H1 (cell line): Measurements from ENCODE around the gene LAX1. TPM values are rescaled to one million over a fixed set of nuclear protein-coding genes. Genes with fewer than 3 reads are reported as not detected.

Source experiments
- CTCF ChIA-PET: fragments of 300-600 bp; sonication (Branson Sonifier 250); formaldehyde crosslinking; loops from one replicate; lab custom pipeline; 2021; ENCODE audit not compliant: partially characterized antibody; lab: Charles Lee
- POLR2A ChIA-PET: fragments of 300-600 bp; sonication (Branson Sonifier 250); formaldehyde crosslinking; loops from one replicate; lab custom pipeline; 2021; ENCODE audit warnings: inconsistent platforms; ENCODE audit not compliant: partially characterized antibody; lab: Charles Lee
- DNase-seq, 2 experiments: peaks; one replicate each; pipeline versions ENCODE4 v3.0.0 to v3.0.0-alpha.2; 2010 to 2022; ENCODE audit warnings: low spot score in 2 of 2, low read depth in 1 of 2, mixed read lengths in 1 of 2
- FAIRE-seq: peaks from 2 replicates; lab custom pipeline; 2011; peaks lifted over from hg19 to GRCh38; lab: Jason Lieb, UNC
- H2AFZ ChIP-seq: 2 replicates; pipeline ENCODE4 v1.8.1; 2012; ENCODE audit warnings: low read length, inconsistent platforms
- H2AK5ac ChIP-seq: 2 replicates; pipeline ENCODE4 v1.6.1; 2013; ENCODE audit warnings: low read depth, low read length
- H2BK120ac ChIP-seq: replicated peaks from 2 replicates; pipeline ENCODE3; 2013; ENCODE audit warnings: low read depth, low read length, inconsistent platforms
- H2BK12ac ChIP-seq: 2 replicates; pipeline ENCODE4 v1.6.1; 2013; ENCODE audit warnings: low read depth, low read length
- H2BK15ac ChIP-seq: 2 replicates; pipeline ENCODE4 v1.6.1; 2013; ENCODE audit warnings: low read length
- H2BK20ac ChIP-seq: 2 replicates; pipeline ENCODE4 v1.6.1; 2013; ENCODE audit warnings: low read length
- H2BK5ac ChIP-seq: 2 replicates; pipeline ENCODE4 v1.6.1; 2013; ENCODE audit warnings: low read depth, low read length
- H3K14ac ChIP-seq: 2 replicates; pipeline ENCODE4 v1.6.1; 2013; ENCODE audit warnings: inconsistent platforms; ENCODE audit not compliant: insufficient read length
- H3K18ac ChIP-seq: 2 replicates; pipeline ENCODE4 v1.6.1; 2013; ENCODE audit warnings: low read length; ENCODE audit errors: extremely low read depth
- H3K23ac ChIP-seq: 2 replicates; pipeline ENCODE4 v1.6.1; 2013; ENCODE audit warnings: inconsistent platforms; ENCODE audit not compliant: insufficient read length
- H3K23me2 ChIP-seq: 2 replicates; pipeline ENCODE4 v1.6.1; 2013; ENCODE audit warnings: low read depth, low read length
- H3K27ac ChIP-seq: 2 replicates; pipeline ENCODE4 v1.6.1; 2011; ENCODE audit warnings: low read depth, low read length, inconsistent platforms
- H3K27me3 ChIP-seq, 4 experiments: replicated peaks in 1 of 4; 1 replicate in 1 of 4; 2 replicates in 3 of 4; pipeline versions ENCODE4 v1.6.1 to v1.8.1; 2011 to 2013; ENCODE audit warnings: low read length in 3 of 4, mild to moderate bottlenecking in 3 of 4, inconsistent platforms in 2 of 4, mixed read lengths in 2 of 4, moderate library complexity in 1 of 4; ENCODE audit not compliant: control insufficient read depth in 3 of 4, insufficient read depth in 3 of 4; ENCODE audit errors: extremely low read depth in 1 of 4
- H3K36me3 ChIP-seq, 4 experiments: 2 replicates each; pipeline versions ENCODE4 v1.6.1 to v1.8.1; 2011 to 2013; ENCODE audit warnings: mild to moderate bottlenecking in 4 of 4, low read length in 3 of 4, moderate library complexity in 2 of 4, control low read depth in 1 of 4, inconsistent platforms in 1 of 4; ENCODE audit not compliant: insufficient read depth in 4 of 4, control insufficient read depth in 2 of 4
- H3K4ac ChIP-seq: replicated peaks from 2 replicates; pipeline ENCODE3; 2013; ENCODE audit warnings: low read length, low read depth, mixed read lengths, inconsistent platforms; ENCODE audit not compliant: insufficient read length
- H3K4me1 ChIP-seq, 4 experiments: replicated peaks in 1 of 4; 1 replicate in 1 of 4; 2 replicates in 3 of 4; pipeline versions ENCODE4 v1.6.1 to v1.8.1; 2011 to 2013; ENCODE audit warnings: low read length in 3 of 4, inconsistent platforms in 2 of 4, mixed read lengths in 1 of 4; ENCODE audit not compliant: insufficient read depth in 4 of 4, control insufficient read depth in 3 of 4
- H3K4me2 ChIP-seq, 2 experiments: 2 replicates each; pipeline versions ENCODE4 v1.6.1 to v1.8.1; 2011 to 2013; ENCODE audit warnings: low read depth in 2 of 2, low read length in 2 of 2, control low read depth in 1 of 2, inconsistent platforms in 1 of 2, mild to moderate bottlenecking in 1 of 2; ENCODE audit not compliant: insufficient read depth in 1 of 2
- H3K4me3 ChIP-seq, 4 experiments: fragments of 200-600, 300-600 bp in 1 of 4; sonication (generic), shearing (Covaris generic), sonication (Bioruptor Twin) in 1 of 4; 2 replicates each; pipeline versions ENCODE4 v1.5.1 to v1.8.1; 2011 to 2016; ENCODE audit warnings: low read length in 4 of 4, low read depth in 3 of 4, control low read depth in 2 of 4, inconsistent platforms in 2 of 4, mild to moderate bottlenecking in 2 of 4, mixed read lengths in 1 of 4, moderate library complexity in 1 of 4; ENCODE audit not compliant: insufficient read depth in 2 of 4; ENCODE audit errors: extremely low read depth in 1 of 4
- H3K56ac ChIP-seq: replicated peaks from 2 replicates; pipeline ENCODE3; 2013; ENCODE audit warnings: low read depth, mild to moderate bottlenecking, mixed read lengths, low read length, inconsistent platforms; ENCODE audit not compliant: insufficient read length
- H3K79me1 ChIP-seq: 2 replicates; pipeline ENCODE4 v1.6.1; 2013; ENCODE audit warnings: low read depth, low read length, control low read depth
- H3K79me2 ChIP-seq, 2 experiments: 2 replicates each; pipeline versions ENCODE4 v1.6.1 to v1.8.1; 2012 to 2013; ENCODE audit warnings: low read length in 2 of 2, mild to moderate bottlenecking in 2 of 2, inconsistent platforms in 1 of 2; ENCODE audit not compliant: insufficient read depth in 2 of 2, control insufficient read depth in 1 of 2
- H3K9ac ChIP-seq, 4 experiments: replicated peaks in 1 of 4; 1 replicate in 1 of 4; 2 replicates in 3 of 4; pipeline versions ENCODE4 v1.6.1 to v1.8.1; 2011 to 2013; ENCODE audit warnings: low read depth in 3 of 4, low read length in 3 of 4, control low read depth in 2 of 4, mild to moderate bottlenecking in 2 of 4, moderate library complexity in 2 of 4, inconsistent platforms in 1 of 4; ENCODE audit errors: extremely low read depth in 1 of 4
- H3K9me3 ChIP-seq, 2 experiments: 2 replicates each; pipeline versions ENCODE4 v1.6.1 to v1.8.1; 2012 to 2013; ENCODE audit warnings: mild to moderate bottlenecking in 2 of 2, moderate library complexity in 2 of 2, control low read depth in 1 of 2, inconsistent platforms in 1 of 2, low read depth in 1 of 2, low read length in 1 of 2, mixed read lengths in 1 of 2; ENCODE audit not compliant: insufficient read depth in 2 of 2
- H4K20me1 ChIP-seq, 2 experiments: replicated peaks in 1 of 2; 2 replicates each; pipeline versions ENCODE3 to v1.8.1; 2011 to 2013; ENCODE audit warnings: inconsistent platforms in 2 of 2, low read length in 2 of 2, mild to moderate bottlenecking in 1 of 2; ENCODE audit not compliant: insufficient read depth in 2 of 2, control insufficient read depth in 1 of 2
- H4K5ac ChIP-seq: 2 replicates; pipeline ENCODE4 v1.6.1; 2013; ENCODE audit warnings: low read length, low read depth, mixed read lengths, inconsistent platforms; ENCODE audit not compliant: insufficient read length
- H4K8ac ChIP-seq: 2 replicates; pipeline ENCODE4 v1.8.0; 2013; ENCODE audit warnings: mild to moderate bottlenecking, moderate library complexity, low read length, inconsistent platforms; ENCODE audit not compliant: insufficient read depth; ENCODE audit errors: extremely low read depth
- H4K91ac ChIP-seq: replicated peaks from 2 replicates; pipeline ENCODE3; 2013; ENCODE audit warnings: low read length, mixed read lengths, inconsistent platforms; ENCODE audit not compliant: insufficient read length
- ATF2 ChIP-seq: IDR thresholded peaks from 2 replicates; pipeline ENCODE4 v1.6.1; 2012; ENCODE audit warnings: low read length, inconsistent platforms
- CTBP2 ChIP-seq: IDR thresholded peaks from 2 replicates; pipeline ENCODE4 v1.7.0; 2011; ENCODE audit warnings: borderline replicate concordance, mild to moderate bottlenecking, moderate library complexity, mixed read lengths, low read length; ENCODE audit not compliant: insufficient read depth, insufficient read length
- KDM1A ChIP-seq: fragments of 200-600, 300-600 bp; sonication (generic); IDR thresholded peaks from 2 replicates; pipeline ENCODE4 v1.7.1; 2016; ENCODE audit warnings: mild to moderate bottlenecking, low read length, borderline replicate concordance
- POLR2A ChIP-seq, 2 experiments: IDR thresholded peaks; 1 replicate in 1 of 2; 2 replicates in 1 of 2; pipeline ENCODE4 v1.6.1; 2011; ENCODE audit warnings: low read depth in 2 of 2, low read length in 2 of 2, mild to moderate bottlenecking in 2 of 2; ENCODE audit errors: control extremely low read depth in 1 of 2
- RBBP5 ChIP-seq: IDR thresholded peaks from 2 replicates; pipeline ENCODE4 v1.7.1; 2012; ENCODE audit warnings: low read depth, mild to moderate bottlenecking, inconsistent platforms, low read length, moderate library complexity, borderline replicate concordance
- RFX5 ChIP-seq: IDR thresholded peaks from 2 replicates; pipeline ENCODE4 v1.6.1; 2011; ENCODE audit warnings: low read depth, low read length, improper control_type of control experiment, borderline replicate concordance
- RNF2 ChIP-seq: fragments of 200-900, 300-1000 bp; sonication (generic); IDR thresholded peaks from 2 replicates; pipeline ENCODE4 v1.7.1; 2016; ENCODE audit warnings: borderline replicate concordance, low read depth, mild to moderate bottlenecking, antibody characterized with exemption, low read length; ENCODE audit not compliant: poor library complexity, severe bottlenecking; ENCODE audit errors: missing control alignments
- SAP30 ChIP-seq: fragments of 300-600 bp; sonication (generic); IDR thresholded peaks from 2 replicates; pipeline ENCODE4 v1.7.1; 2012; ENCODE audit warnings: low read length, moderate library complexity, mild to moderate bottlenecking, inconsistent platforms; ENCODE audit not compliant: insufficient read depth, insufficient replicate concordance
- SIRT6 ChIP-seq: IDR thresholded peaks from one replicate; pipeline ENCODE4 v1.7.1; 2012; ENCODE audit warnings: low read length, inconsistent platforms
- SIX5 ChIP-seq: IDR thresholded peaks from 2 replicates; pipeline ENCODE4 v1.6.1; 2011; ENCODE audit warnings: mild to moderate bottlenecking, low read depth, low read length
- SRF ChIP-seq: IDR thresholded peaks from 2 replicates; pipeline ENCODE4 v1.6.1; 2011; ENCODE audit warnings: mild to moderate bottlenecking, low read depth, low read length, moderate library complexity
- TCF12 ChIP-seq: IDR thresholded peaks from 2 replicates; pipeline ENCODE4 v1.6.1; 2011; ENCODE audit warnings: low read depth, mild to moderate bottlenecking, low read length
- YY1 ChIP-seq: IDR thresholded peaks from 2 replicates; pipeline ENCODE4 v1.6.1; 2011; ENCODE audit warnings: low read depth, mild to moderate bottlenecking, low read length
- WGBS, 2 experiments: shearing (Covaris generic) in 1 of 2; methylation state at CpG; one replicate each; pipeline versions ENCODE4 v1.1.6 to v1.1.7; 2013 to 2015; ENCODE audit warnings: low lambda C conversion rate in 2 of 2, mixed read lengths in 2 of 2, inconsistent platforms in 1 of 2, low coverage in 1 of 2, missing lambda C conversion rate in 1 of 2; ENCODE audit not compliant: insufficient replicate concordance in 2 of 2, insufficient coverage in 1 of 2, insufficient read length in 1 of 2; ENCODE audit errors: extremely low coverage in 1 of 2, missing lambda C conversion rate in 1 of 2; 5-methylcytosine and 5-hydroxymethylcytosine counted together
- polyA plus RNA-seq, 7 experiments: library from polyadenylated mRNA; depleted of rRNA in 3 of 7; stranded (reverse) in 5 of 7; unstranded in 2 of 7; fragments of >200 nt in 5 of 7; fragments of 200-250 nt in 2 of 7; gene quantifications; 1 replicate in 5 of 7; 2 replicates in 1 of 7; 4 replicates in 1 of 7; pipeline versions ENCODE4 v1.2.1 to v1.2.3, GENCODE V29; 2011 to 2013; ENCODE audit warnings: missing spikeins in 2 of 7, mixed read lengths in 2 of 7
- total RNA-seq: library from RNA; stranded (reverse); fragmentation: NEBNext Ultra II Directional; extraction: Animal tissue kit (Norgen Biotek cat#: 25700); gene quantifications from 2 replicates; pipeline ENCODE4 v1.2.1, GENCODE V29; 2021

Gene LAX1
- total and polyA plus RNA-seq, 2 of the 8 experiments (the other 6 are each of a cell fraction or from before 2014, with no cell fraction given) = 0.11 TPM; not detected in 1

DNA sequence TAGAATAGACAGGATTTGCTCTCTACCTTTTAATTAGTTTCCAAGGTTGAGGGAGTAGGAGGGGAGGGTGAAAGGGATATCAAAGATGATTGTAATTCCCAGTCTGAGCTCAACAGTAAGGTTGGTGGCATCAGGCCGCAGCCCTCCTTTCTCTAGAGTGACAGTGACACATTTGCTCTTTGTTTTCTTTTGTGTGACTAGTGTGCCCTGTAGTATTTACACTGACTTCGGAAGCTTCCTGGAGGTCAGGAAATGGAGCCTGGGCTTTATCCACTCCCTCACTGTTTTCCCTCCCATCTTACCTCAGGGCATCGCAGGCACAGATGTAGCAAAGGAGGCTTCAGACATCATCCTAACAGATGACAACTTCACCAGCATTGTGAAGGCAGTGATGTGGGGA, 44.7 kb upstream of the LAX1 start:
- WGBS, 2 experiments = 95% methylated on average over 3 of the region's 3 CpGs; no CpG with 5 or more reads in 1 of the 2 experiments
- H3K79me2 ChIP-seq = no peaks in the 10 kb centered on the region
- no peak overlapping the region for H3K4me2 ChIP-seq
- H2AK5ac ChIP-seq = no peak overlapping the region
- no peak overlapping the region for H3K27ac ChIP-seq
- H4K91ac ChIP-seq = no peak overlapping the region
- H3K18ac ChIP-seq = no peak overlapping the region
- no peak overlapping the region for H3K4me3 ChIP-seq
- no peak overlapping the region for H3K14ac ChIP-seq
- ChIA-PET POLR2A (no interaction called here), CTCF (interaction anchor here (1.1 to 1.8 kb wide), 5 partner anchors 9 to 380 kb away, joined by 3 to 7 read pairs (median 5); no protein-coding TSS in a partner anchor)
- H3K4ac ChIP-seq = no peak overlapping the region
- H2BK12ac ChIP-seq = no peak overlapping the region
- DNase-seq (no peak), FAIRE-seq (no peak)
- no peak overlapping the region for H2BK15ac ChIP-seq
- no peak overlapping the region for H2BK20ac ChIP-seq
- H3K23me2 ChIP-seq = no peaks in the 10 kb centered on the region
- H2BK5ac ChIP-seq = no peak overlapping the region
- H4K8ac ChIP-seq = no peak overlapping the region
- H4K5ac ChIP-seq = no peak overlapping the region
- no peaks in the 10 kb centered on the region for H3K79me1 ChIP-seq
- H2AFZ ChIP-seq = no peak overlapping the region
- no peaks in the 10 kb centered on the region for H4K20me1 ChIP-seq
- peaks cover 0 to 19% (median 5%) of the 10 kb centered on the region in 4 experiments; a peak in 4 of 8 replicates for H3K36me3 ChIP-seq
- no peak overlapping the region for H3K9ac ChIP-seq
- H3K9me3 ChIP-seq = no peaks in the 10 kb centered on the region
- no peaks in the 10 kb centered on the region for H3K27me3 ChIP-seq
- H3K23ac ChIP-seq = no peak overlapping the region
- H2BK120ac ChIP-seq = no peak overlapping the region
- H3K4me1 ChIP-seq = no peaks in the 10 kb centered on the region
- no peak overlapping the region for H3K56ac ChIP-seq
- TF ChIP-seq TCF12 (no peak), CTBP2 (no peak), ATF2 (no peak), KDM1A (no peak), POLR2A (IDR thresholded peaks at IDR 0.05; ENCODE audit: control extremely low read depth in 1 of 2, low read depth in 2 of 2, low read length in 2 of 2) (no peak), YY1 (no peak), SRF (no peak), RFX5 (no peak), SIRT6 (no peak), RBBP5 (no peak), RNF2 (no peak), SAP30 (no peak), SIX5 (no peak)
